DMS53 treated with DMSO at 0.1 percent for 48 hours (cell line): ENCODE data around the gene MXD4.

ENCODE experiments used
- DNase-seq: peaks from one replicate; lab custom pipeline; 2025; ENCODE audit not compliant: unreplicated experiment; lab: John Stamatoyannopoulos, UW

Gene MXD4

GRCh38 chr4:2251795-2252529 is 9.9 kb downstream of the MXD4 start:
- DNase-seq, result no peak

- no peak for DNase-seq
These were observed 10.7 kb downstream of the MXD4 start for GRCh38 chr4:2251073-2251794.

- no peak for DNase-seq
These were observed 11.4 kb downstream of the MXD4 start for GRCh38 chr4:2250357-2251072.

- DNase-seq, result no peak
These were observed 12.2 kb downstream of the MXD4 start for GRCh38 chr4:2249526-2250356.

GRCh38 chr4:2248821-2249261 is 13.1 kb downstream of the MXD4 start:
- DNase-seq, result no peak

- DNase-seq, result no peak
These were observed 13.7 kb downstream of the MXD4 start for GRCh38 chr4:2248044-2248780.

GRCh38 chr4:2247128-2248043 is 14.5 kb downstream of the MXD4 start:
- no peak for DNase-seq

- no peak for DNase-seq
These were observed 15.4 kb downstream of the MXD4 start for GRCh38 chr4:2246384-2247127.

- no peak for DNase-seq
These were observed 16.1 kb downstream of the MXD4 start for GRCh38 chr4:2245787-2246275.

- no peak for DNase-seq
These were observed 16.7 kb downstream of the MXD4 start for GRCh38 chr4:2245057-2245786.

GRCh38 chr4:2243681-2244380 is 18.1 kb downstream of the MXD4 start:
- DNase-seq, result peak; percentile 10

GRCh38 chr4:2241410-2242353 is 20.2 kb downstream of the MXD4 start, which contains the start of the genes HAUS3 and POLN:
HAUS3 (minus strand) TSS chr4:2242121; CDS start chr4:2240946, 1,175 bp downstream.
POLN (minus strand) TSS chr4:2242121; CDS start chr4:2229231, 12,890 bp downstream.
- peak; percentile 98 for DNase-seq

GRCh38 chr4:2241003-2241402 is 20.9 kb downstream of the MXD4 start:
- no peak for DNase-seq

- no peak for DNase-seq
These were observed 24.8 kb downstream of the MXD4 start for GRCh38 chr4:2236944-2237666.

- DNase-seq, result no peak
These were observed 30.8 kb downstream of the MXD4 start for GRCh38 chr4:2231082-2231481.
